NCI-H82 treated with DMSO at 0.1 percent for 48 hours (cell line): Measurements from ENCODE around the gene ECHS1.
A peak's percentile ranks its signal among the peaks of the same experiment; 100 is the strongest.
"Not testable (repeated sequence)": the region's sequence is repeated elsewhere in the genome, so short reads cannot be mapped to it uniquely, and the experiment has no call there.

ENCODE experiments used
- DNase-seq: peaks from one replicate; lab custom pipeline; 2025; ENCODE audit not compliant: unreplicated experiment; lab: John Stamatoyannopoulos, UW

Gene ECHS1

GRCh38 chr10:133379152-133379800, 6.1 kb upstream of the ECHS1 start, which contains the start of gene PAOX:
Gene PAOX (plus strand): TSS chr10:133379262. CDS start chr10:133379317, 55 bp downstream.
- no peak for DNase-seq

GRCh38 chr10:133378251-133379096, 5.3 kb upstream of the ECHS1 start:
- DNase-seq = no peak

DNA sequence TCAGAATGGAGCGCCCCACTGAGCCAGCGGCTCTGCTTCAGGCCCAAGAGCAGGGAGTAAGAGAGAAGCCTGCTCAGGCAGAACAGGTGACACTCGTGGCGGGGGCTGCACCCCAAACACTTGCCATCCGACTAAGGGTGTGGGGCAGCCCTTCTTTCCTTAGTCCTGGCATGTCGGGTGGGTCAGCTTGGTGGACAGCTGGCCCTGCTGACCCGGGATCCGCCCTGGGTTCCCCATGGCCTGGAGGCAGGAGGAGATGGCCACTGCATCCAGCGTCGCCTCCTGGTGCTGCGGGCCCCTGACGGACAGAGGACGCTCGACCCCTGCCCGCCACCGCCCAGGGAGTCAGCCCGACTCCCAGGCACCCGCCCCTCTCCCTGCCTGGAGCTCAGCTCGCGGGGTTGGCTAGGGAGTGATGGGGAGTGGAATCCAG, 4.7 kb upstream of the ECHS1 start:
- DNase-seq = no peak

DNA sequence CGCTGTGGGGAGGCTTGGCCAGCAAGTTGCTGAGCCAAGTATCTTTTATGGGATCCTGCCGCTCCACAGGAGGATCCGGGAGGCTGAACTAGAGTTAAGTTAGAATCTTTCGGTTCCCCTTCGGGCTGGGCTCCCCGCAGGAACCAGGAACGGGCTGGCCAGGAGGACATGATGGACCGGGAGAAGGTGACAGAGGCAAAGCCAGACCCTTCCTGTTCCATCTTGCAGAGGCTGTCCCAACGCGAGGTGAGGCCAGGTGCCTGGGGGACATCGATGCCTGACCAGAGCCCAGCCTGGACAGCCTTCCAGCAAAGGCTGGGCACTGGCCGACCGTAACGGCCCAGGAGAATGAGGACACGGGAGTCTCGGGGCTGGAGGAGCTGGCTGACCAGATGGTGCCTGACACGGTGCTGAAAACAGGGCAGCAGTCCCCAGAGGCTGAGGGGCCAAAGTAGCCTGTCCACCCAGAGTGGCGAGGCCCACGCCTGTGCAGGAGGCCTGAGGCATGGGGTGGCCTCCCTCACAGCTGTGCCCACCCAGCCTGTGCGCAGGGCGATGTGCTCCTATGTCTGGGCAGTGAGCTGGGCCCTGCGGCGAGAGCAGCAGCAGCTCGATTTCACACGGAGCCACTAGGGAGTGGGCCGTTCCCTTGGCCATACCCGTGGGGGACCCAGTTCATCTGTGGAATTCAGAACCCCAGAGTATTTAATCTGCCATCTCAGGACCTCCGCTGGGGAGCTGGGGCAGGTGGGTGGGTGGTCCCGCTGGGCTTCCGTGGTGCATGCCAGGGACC, 4.1 kb upstream of the ECHS1 start:
- no peak for DNase-seq

DNA sequence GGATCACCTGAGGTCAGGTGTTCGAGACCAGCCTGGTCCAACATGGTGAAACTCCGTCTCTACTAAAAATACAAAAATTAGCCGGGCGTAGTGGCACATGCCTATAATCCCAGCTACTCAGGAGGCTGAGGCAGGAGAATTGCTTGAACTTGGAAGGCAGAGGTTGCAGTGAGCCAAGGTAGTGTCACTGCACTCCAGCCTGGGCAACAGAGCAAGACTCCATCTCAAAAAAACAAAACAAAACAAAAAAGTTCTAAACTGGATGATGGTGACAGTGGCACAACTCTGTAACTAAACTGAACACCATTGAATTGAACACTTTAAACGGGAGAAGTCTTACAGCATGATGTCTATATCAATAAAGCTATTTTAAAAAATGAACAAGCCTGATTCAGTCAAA, 3.0 kb upstream of the ECHS1 start:
- not testable (repeated sequence) for DNase-seq

- no peak for DNase-seq
Observed at GRCh38 chr10:133375357-133376115, 2.4 kb upstream of the ECHS1 start.

GRCh38 chr10:133372507-133372906, 647 bp downstream of the ECHS1 start:
- no peak for DNase-seq

DNA sequence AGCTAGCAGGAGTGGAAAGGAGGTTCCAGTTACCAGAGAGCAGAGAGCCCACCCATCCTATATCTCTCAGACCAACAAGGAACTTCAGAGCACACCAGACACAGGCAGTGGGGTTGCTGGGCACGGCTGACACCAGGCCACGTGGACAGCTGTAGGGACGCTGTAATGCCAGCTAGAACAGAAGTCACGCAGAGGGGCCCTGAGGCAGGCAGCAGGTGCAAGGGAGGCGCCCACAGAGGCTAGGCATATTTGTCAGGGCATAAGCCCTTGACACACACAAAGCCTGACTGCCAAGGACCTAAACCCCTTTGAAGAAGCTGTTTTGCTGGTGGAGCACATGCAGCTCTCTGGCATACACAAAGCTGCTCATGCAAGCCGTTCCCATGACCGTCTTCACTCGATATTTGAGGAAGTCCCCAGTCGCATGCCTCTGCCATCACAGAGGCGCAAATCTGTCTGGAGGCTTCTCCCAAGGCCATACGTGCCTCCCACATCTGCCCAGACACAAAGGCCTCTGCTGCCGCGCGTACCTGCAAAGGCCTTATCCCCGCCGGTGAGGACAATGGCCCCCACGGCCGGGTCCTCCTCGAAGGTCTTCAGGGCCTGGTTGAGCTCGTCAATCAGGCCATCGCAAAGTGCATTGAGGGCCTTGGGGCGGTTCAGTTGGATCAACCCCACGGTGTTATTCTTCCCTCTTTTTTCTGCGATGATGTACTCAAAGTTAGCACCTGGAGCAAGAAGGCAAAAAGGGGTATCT, 2.9 kb downstream of the ECHS1 start:
- no peak for DNase-seq

GRCh38 chr10:133368153-133368552, 5.0 kb downstream of the ECHS1 start:
- no peak for DNase-seq

- not testable (repeated sequence) for DNase-seq
Observed at GRCh38 chr10:133367461-133367860, 5.7 kb downstream of the ECHS1 start.

GRCh38 chr10:133366751-133367150, 6.4 kb downstream of the ECHS1 start:
- no peak for DNase-seq

DNA sequence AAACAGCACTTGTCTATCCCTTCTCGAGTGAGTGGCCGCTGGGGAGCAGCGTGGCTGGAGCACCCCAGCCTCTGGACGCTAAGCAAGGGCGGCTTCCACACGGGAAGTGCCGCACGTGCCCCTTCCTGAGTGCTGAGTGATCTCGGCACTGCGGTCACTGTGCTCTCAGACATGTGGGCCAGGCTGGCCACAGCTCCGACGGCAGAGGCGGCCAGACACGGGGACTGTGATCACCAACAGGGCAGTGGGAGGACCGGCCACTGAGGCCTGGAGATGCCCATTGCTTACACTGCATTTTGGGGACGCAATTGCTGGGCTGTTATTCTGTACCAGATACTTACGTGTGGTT, 7.0 kb downstream of the ECHS1 start:
- no peak for DNase-seq

GRCh38 chr10:133365461-133366129, 7.6 kb downstream of the ECHS1 start:
- no peak for DNase-seq

- DNase-seq = no peak
Observed at GRCh38 chr10:133364645-133365431, 8.3 kb downstream of the ECHS1 start.

DNA sequence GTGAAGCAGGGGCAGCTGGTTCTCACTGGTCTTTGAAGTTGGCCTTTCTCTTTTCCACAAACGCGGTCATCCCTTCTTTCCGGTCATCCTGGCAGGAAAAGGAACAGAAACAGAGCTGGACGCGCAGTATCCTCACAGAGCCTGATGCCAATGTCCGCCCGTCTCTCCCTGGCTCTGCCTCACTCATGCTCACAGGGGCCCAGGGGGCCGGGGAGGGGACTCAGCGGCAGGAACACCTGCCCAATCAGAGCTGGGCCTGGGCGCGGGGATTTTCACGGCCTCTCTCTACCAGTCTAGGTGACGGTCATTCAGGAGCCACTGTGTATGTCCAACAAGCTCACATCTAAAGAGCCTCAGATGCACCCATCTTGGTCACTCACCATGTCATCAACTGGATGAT, 10.3 kb downstream of the ECHS1 start:
- DNase-seq = no peak

DNA sequence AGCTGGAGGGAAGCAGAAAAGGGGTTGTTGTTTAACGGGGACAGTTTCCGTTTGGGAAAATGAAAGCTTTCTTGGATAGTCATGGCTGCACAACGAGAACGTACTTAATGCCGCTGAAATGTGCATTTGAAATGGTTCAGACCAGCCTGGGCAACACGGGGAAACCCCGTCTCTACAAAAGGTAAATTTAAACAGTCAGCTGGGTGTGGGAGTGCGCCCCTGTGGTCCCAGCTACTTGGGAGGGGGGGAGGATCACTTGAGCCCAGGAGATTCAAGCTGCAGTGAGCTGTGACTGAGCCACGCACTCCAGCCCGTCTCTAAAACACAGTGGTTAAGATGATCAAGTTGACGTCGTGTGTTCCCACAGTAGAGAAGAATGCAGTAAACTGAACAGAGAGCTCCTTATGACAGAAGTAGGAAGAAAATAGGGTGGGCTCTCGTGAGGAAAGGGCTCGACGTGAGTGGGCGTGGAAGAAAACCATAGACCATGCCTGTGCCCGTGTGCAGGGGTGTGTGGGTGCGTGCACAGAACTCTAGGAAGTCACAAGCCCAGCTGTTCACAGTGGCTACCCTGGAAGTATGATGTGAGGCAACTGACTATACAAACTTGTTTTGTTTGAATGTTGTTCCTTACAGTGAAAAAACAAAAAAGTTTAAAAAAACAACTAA, 11.2 kb downstream of the ECHS1 start:
- DNase-seq = no peak

- DNase-seq = peak; percentile 24
Observed at GRCh38 chr10:133361227-133361626, 11.9 kb downstream of the ECHS1 start.

GRCh38 chr10:133359972-133360610, 13.1 kb downstream of the ECHS1 start:
- DNase-seq = no peak
